ENCODE measurements around the gene SLC22A16.

Gene SLC22A16

GRCh38 chr6:110415086-110415916 lies 61.1 kb downstream of the SLC22A16 start, which contains the start of gene DDO:
Gene DDO (minus strand): TSS chr6:110415575. CDS start chr6:110413462, 2,113 bp downstream.
- Histone ChIP-seq H2AFZ (ENCODE audit: low read depth, low read length) (no peak within 1 kb of the TSS), H3K4me1 (ENCODE audit: low read length) (no peaks in the 10 kb centered on the region), H3K36me3 (replicated peaks; ENCODE audit: low read depth, low read length) (no peaks in the 10 kb centered on the region), H3K27me3 (ENCODE audit: low read depth, low read length) (no peaks in the 10 kb centered on the region), H3K27ac (ENCODE audit: low read length) (no peak within 1 kb of the TSS), H3K9ac (ENCODE audit: low read length) (no peak within 1 kb of the TSS), H3K4me2 (ENCODE audit: low read length) (no peak within 1 kb of the TSS), H3K4me3 (ENCODE audit: low read length) (no peak within 1 kb of the TSS), H4K20me1 (ENCODE audit: insufficient read depth, low read length) (no peaks in the 10 kb centered on the region), H3K79me2 (ENCODE audit: low read length) (no peaks in the 10 kb centered on the region), H3K9me3 (ENCODE audit: insufficient read depth, low read length) (no peaks in the 10 kb centered on the region)
- TF ChIP-seq EZH2phosphoT487 (IDR thresholded peaks at IDR 0.05; ENCODE audit: low read depth) (no peak), CTCF (IDR thresholded peaks at IDR 0.05; ENCODE audit: low read depth, low read length) (no peak)

- H4K20me1 ChIP-seq (ENCODE audit: insufficient read depth, low read length): no peaks in the 10 kb centered on the region
- H3K36me3 ChIP-seq (replicated peaks; ENCODE audit: low read depth, low read length): no peaks in the 10 kb centered on the region
- no peaks in the 10 kb centered on the region for H3K79me2 ChIP-seq (ENCODE audit: low read length)
- no peaks in the 10 kb centered on the region for H3K4me1 ChIP-seq (ENCODE audit: low read length)
- H2AFZ ChIP-seq (ENCODE audit: low read depth, low read length): no peak overlapping the region
- no peak overlapping the region for H3K27ac ChIP-seq (ENCODE audit: low read length)
- no peak overlapping the region for H3K4me2 ChIP-seq (ENCODE audit: low read length)
- no peak overlapping the region for H3K4me3 ChIP-seq (ENCODE audit: low read length)
- no peaks in the 10 kb centered on the region for H3K27me3 ChIP-seq (ENCODE audit: low read depth, low read length)
- H3K9me3 ChIP-seq (ENCODE audit: insufficient read depth, low read length): no peaks in the 10 kb centered on the region
- H3K9ac ChIP-seq (ENCODE audit: low read length): no peak overlapping the region
- TF ChIP-seq EZH2phosphoT487 (IDR thresholded peaks at IDR 0.05; ENCODE audit: low read depth) (no peak), CTCF (IDR thresholded peaks at IDR 0.05; ENCODE audit: low read depth, low read length) (no peak)
Measured at GRCh38 chr6:110414669-110415068, 61.7 kb downstream of the SLC22A16 start.

GRCh38 chr6:110412360-110412759 lies 64.1 kb downstream of the SLC22A16 start:
- no peak overlapping the region for H3K9ac ChIP-seq (ENCODE audit: low read length)
- no peak overlapping the region for H3K4me3 ChIP-seq (ENCODE audit: low read length)
- no peaks in the 10 kb centered on the region for H4K20me1 ChIP-seq (ENCODE audit: insufficient read depth, low read length)
- TF ChIP-seq CTCF (IDR thresholded peaks at IDR 0.05; ENCODE audit: low read depth, low read length): no peak
- no peak for TF ChIP-seq EZH2phosphoT487 (IDR thresholded peaks at IDR 0.05; ENCODE audit: low read depth)
- H2AFZ ChIP-seq (ENCODE audit: low read depth, low read length): no peak overlapping the region
- H3K4me1 ChIP-seq (ENCODE audit: low read length): no peaks in the 10 kb centered on the region
- H3K79me2 ChIP-seq (ENCODE audit: low read length): no peaks in the 10 kb centered on the region
- no peak overlapping the region for H3K27ac ChIP-seq (ENCODE audit: low read length)
- no peaks in the 10 kb centered on the region for H3K36me3 ChIP-seq (replicated peaks; ENCODE audit: low read depth, low read length)
- no peaks in the 10 kb centered on the region for H3K27me3 ChIP-seq (ENCODE audit: low read depth, low read length)
- no peak overlapping the region for H3K4me2 ChIP-seq (ENCODE audit: low read length)
- H3K9me3 ChIP-seq (ENCODE audit: insufficient read depth, low read length): no peaks in the 10 kb centered on the region

- no peak overlapping the region for H3K9ac ChIP-seq (ENCODE audit: low read length)
Measured at GRCh38 chr6:110410511-110410910, 65.9 kb downstream of the SLC22A16 start.

More at GRCh38 chr6:110410511-110410910, 65.9 kb downstream of the SLC22A16 start:
- Histone ChIP-seq H3K4me3 (ENCODE audit: low read length) (no peak overlapping the region), H4K20me1 (ENCODE audit: insufficient read depth, low read length) (no peaks in the 10 kb centered on the region), H3K4me1 (ENCODE audit: low read length) (no peaks in the 10 kb centered on the region), H2AFZ (ENCODE audit: low read depth, low read length) (no peak overlapping the region), H3K4me2 (ENCODE audit: low read length) (no peak overlapping the region), H3K36me3 (replicated peaks; ENCODE audit: low read depth, low read length) (no peaks in the 10 kb centered on the region), H3K79me2 (ENCODE audit: low read length) (no peaks in the 10 kb centered on the region), H3K27ac (ENCODE audit: low read length) (no peak overlapping the region), H3K9me3 (ENCODE audit: insufficient read depth, low read length) (no peaks in the 10 kb centered on the region), H3K27me3 (ENCODE audit: low read depth, low read length) (no peaks in the 10 kb centered on the region)
- no peak for TF ChIP-seq CTCF (IDR thresholded peaks at IDR 0.05; ENCODE audit: low read depth, low read length)
- TF ChIP-seq EZH2phosphoT487 (IDR thresholded peaks at IDR 0.05; ENCODE audit: low read depth): no peak

Data from OCI-LY3 (cell line).